ENCODE data around the gene DBF4B.

The DBF4B gene

DNA sequence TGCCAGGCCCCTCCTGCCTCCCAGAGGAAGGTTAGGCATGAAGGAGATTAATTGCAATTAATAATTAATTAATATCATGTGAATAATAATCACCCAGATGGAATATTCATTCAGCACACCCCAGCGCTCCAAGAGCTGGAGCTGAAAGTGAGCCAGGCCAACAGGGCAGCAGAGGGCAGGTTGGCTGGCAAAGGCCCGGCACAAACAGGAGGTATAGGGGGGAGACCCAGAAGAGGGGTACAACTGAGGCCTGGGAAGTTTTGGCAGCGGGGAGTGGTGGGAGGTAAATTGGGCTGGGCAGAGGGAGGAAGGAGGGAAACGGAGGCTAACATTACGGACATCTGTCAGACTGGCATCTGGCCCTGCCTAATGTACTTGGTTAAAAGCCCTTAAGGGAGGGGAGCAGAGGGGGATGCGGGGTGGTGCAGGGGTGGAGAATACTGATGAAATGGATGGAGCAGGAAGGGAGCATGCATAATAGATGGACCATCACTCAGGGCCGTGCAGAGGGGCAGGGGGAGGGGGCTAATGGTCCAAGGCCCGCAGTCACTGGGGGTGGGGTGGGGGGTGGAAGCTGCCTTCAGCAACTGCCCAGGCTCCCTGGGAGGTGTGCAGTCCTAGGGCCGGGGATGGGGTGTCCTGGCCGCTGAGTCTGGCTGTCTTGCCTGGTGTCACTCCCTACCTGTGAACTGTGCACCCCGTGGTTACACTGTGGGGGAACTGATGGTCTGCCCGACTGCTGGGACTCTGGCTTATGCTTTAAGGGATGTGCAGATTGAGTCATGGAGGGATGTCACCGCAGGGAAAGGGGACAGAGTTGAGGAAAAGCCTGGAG lies 52.2 kb downstream of the DBF4B start:
- peak; percentile 24 to 59 for DNase-seq

DNA sequence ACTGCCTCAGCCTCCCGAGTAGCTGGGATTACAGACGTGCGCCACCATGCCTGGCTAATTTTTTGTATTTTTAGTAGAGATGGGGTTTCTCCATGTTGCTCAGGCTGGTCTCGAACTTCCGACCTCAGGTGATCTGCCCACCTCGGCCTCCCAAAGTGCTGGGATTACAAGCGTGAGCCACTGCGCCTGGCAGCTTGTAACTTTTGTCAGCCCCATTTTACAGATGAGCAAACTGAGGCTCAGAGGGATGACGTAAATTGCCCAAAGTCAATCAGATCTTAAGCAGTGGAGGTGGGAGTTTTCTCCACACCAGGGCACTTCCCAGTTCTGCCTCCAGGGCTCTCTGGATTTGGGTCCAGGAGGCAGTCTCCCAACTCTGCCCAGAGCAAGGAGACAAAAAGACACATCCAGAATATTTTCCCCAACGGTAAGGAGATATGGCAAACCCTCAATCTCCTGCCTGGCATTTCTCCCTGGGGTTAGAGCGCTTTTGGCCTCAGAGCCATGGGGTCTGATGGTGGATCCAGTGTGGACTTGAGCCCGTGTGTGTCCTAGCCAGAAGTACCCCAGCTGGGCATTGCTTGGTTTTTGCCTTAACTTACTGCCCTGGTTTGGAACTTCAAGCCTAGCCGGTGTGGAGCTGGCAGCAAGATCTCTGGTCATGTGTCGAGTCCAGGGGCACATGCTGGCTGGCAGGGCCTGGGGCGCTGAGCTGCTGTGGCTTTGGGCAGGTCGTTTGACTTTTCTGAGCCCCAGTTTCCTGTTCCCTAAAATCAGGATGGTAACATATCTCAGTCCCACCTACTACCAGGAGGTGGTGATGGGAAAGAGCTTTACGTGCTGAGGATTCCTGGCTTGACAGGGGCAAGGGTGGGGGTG lies 53.7 kb downstream of the DBF4B start:
- DNase-seq: no peak

- DNase-seq: no peak
These were observed 54.7 kb downstream of the DBF4B start for GRCh38 chr17:44763170-44763569.

DNA sequence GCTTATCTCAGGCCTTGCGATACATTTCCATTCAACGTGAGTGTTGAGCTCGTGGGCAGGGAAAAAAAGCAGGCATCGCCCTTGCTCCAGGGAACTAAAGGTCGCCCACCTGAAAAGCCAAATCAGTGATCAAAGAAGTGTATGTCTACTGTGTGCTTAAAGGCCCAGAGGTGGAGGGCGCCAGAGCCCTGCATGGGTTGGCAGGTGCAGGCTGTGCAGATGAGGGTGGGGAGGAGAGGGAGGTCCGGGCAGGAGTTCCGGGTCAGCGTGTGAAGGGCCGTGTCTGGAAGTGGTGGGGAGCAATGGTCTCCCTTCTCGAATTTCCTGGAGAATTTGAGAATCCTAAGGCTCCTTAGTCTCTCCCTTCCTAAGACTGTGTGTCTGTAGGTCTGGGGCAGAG lies 57.5 kb downstream of the DBF4B start:
- no peak for DNase-seq

- DNase-seq: no peak
These were observed 58.1 kb downstream of the DBF4B start for GRCh38 chr17:44766409-44767038.

DNA sequence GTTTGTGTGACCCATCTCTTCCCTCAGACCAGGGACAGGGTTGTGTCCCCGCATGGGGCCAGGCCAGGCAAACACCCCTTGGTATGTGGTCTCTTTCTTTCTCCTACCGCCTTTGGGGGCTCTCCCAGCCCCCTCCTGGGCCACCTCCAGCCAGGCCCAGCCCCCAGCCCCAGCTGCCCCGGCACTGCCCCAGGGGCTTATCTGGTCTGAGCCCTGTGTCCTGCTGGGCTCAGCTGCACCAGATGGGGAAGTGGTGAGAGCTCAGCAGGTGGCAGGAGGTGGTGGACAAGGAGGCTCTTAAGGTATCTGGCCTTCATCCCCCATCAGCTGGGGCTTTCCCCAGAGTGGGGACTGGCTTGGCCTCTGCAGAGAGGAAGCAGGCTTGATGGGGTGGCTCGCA lies 59.0 kb downstream of the DBF4B start:
- no peak for DNase-seq

DNA sequence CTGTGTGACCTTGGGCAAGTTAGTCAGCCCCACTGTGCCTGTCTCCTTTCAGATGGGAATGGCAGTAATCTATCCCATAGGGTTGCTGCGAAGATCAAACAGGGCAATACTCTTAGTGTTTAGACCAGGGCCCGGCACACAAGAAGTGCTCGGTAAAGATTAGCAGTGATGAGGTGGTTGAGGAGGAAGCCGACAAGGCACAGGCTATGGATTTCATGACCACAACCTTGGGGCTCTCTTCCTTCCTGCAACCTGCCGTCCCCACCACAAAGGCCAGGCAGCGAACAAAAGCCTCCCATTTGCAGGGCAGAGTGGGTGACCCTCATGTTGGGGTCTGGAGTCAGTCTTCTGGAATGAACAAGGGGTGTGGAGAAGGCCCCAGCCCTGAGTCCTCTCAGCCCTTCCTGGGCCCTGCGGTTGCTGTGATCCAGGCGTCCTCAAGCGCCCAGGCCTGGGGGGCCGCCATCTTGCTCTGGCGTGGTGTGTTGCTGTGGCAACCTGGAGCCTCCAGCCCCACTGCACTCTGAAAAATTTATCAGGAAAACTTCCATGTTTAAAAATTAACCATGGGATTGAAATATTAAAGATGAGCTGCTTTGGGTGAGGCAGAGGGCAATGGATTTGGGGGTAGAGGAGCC lies 60.2 kb downstream of the DBF4B start:
- no peak for DNase-seq

DNA sequence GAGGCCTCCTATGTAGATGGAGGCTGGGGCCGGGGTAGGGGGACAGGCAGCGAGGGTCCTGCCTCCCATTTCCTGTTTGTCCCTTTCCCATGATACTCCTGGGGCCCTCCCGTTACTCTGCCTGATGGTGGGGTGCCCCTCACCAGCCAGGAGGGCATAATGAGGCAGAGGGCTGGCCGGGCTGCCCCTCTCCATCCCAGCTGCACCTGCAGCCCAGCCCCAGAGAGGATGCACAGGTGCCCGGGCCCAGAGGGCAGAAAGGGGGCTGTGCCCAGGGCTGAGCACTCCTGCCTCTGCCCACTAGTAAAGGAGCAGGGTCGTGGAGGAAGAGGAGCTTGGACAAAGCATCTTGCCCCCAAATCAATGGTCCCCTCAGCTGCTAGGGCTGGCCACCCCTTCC lies 60.8 kb downstream of the DBF4B start:
- DNase-seq: no peak

DNA sequence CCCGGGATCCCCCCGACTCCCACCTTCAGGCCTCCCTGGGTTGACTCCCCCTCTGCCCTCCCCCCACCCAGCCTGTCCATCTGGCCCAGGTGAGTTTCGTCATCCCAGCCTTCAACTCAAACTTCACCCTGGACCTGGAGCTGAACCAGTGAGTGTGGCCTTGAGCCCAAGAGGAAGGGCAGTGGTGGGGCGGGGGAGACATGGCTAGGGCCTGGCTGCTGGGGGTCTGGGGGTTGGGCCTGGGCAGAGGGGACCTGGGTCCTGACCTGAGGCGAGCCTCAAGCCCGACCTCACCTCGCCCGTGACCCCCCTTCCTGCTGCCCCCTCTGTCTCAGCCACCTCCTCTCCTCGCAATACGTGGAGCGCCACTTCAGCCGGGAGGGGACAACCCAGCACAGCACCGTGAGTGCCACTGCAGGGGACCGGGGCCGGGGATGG lies 61.2 kb downstream of the DBF4B start:
- no peak for DNase-seq

DNA sequence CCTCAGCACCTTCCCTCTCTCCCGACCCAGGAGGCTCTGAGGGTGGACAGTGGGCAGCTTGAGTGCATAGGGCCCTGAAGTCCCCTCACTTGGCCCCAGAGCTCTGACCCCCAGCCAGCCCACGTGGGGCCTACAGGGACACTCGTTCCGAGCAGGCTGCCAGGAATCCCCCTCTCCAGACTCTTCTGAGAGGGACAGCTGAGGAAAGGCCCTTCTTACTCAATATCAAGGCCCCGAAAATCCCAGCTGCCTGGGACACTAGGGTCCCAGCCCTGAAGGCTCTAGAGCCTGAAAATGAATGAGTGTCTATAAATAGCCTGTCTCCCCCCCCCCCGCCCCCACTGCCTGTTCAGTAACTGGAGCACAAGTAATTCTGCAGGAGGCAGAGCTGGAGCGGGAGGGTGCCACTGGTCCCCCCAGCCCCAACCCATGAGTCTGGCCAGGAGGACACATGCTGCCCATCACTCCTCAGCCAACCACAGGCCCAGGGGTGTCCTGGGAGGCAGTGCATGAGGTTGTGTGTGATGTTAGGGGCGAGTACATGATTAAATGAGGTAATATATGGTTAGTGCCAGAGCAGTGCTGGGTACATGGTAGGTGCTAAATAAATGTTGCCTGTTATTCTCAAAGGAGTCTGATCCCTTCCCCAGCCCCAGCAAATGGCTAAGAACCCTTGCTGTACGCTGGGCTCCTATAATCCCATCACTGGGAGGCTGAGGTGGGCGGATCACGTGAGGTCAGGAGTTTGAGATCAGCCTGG lies 61.9 kb downstream of the DBF4B start:
- no peak for DNase-seq

DNA sequence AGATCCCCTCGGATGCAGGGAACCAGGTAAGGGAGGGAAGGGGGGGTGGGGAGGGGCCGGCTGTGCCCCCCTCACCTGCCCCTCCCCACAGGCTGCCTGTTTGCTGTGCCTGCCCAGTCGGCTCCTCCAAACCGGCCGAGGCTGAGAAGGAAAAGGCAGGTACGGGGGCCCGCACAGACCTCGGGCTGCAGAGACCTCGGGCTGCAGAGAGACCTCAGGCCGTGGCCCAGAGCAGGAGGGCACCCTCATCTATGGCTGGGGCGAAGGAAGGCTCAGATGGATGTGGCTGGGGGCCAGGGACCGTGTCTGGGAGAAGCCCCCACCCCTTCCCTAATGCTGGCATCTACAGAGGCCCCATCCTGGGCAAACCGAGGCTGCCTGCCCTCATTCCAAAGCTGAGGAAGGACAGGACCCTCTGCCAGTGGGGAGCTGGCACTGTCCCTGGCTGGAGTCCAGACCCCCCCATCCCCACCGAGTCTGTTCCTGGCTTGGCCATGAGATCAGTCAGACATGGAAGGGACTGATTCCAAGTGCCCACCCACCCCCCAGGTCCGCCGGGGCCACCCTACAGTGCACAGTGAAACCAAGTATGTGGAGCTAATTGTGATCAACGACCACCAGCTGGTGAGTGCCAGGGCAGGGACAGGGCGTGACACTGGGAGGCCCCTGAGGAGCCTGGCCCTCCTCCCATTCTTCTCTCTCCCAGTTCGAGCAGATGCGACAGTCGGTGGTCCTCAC lies 64.0 kb downstream of the DBF4B start:
- peak in 1 of 2 experiments; percentile 32 for DNase-seq

- no peak for DNase-seq
These were observed 64.7 kb downstream of the DBF4B start for GRCh38 chr17:44773140-44773539.

DNA sequence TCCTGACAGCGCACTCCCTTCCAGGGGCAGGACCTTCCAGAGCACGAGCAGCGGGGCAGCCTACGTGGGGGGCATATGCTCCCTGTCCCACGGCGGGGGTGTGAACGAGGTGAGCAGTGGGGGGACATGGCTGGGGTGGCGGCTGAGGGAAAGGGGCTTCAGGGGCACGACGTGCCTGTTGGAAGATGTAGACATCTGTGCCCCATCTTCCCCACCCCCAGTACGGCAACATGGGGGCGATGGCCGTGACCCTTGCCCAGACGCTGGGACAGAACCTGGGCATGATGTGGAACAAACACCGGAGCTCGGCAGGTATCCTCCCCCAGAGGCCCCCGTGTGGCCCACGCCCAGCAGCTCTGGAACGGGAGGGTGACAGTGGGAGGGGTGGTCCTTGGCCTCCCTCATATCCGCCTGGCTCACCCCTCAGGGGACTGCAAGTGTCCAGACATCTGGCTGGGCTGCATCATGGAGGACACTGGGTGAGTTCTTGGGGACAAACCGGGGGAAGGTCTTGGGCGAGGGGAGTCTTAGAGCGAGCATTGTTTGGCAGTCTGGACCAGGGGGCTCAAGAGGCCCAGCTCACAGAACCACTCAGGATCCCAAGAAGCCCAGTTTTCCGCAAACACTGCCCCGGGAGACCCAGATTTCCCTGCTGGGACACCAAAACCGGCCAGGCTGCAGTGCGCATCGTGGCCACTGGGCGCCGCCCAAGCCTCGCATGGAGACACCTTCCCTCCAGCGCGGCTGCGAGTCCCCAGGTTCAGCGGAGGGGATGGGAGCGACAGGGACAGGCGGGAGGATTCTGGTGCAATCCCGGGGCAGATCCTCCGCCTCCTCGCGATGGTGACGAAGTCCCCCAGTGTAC lies 66.0 kb downstream of the DBF4B start:
- peak; percentile 28 to 82 for DNase-seq

DNA sequence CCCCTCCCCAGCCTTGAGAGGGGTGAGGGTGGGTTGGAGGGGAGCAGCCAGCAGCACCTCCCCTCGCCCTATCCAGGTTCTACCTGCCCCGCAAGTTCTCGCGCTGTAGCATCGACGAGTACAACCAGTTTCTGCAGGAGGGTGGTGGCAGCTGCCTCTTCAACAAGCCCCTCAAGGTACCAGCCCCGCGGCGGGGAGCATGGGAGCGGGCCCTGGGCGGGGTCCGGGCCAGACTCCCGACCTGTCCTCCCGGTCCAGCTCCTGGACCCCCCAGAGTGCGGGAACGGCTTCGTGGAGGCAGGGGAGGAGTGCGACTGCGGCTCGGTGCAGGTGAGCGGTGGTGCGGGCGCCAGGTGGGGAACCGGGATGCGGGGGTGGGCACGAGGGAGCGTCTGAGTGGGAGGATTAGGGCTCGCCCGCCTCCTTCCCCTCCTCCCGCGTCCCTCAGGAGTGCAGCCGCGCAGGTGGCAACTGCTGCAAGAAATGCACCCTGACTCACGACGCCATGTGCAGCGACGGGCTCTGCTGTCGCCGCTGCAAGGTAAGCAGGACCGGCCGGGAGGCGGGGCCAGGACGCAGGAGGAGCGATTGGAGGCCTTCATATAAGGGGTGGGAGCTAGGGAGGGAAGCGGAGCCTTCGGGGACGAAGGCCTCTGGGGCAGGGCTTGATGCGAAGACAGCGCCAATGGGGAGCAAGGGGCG lies 66.8 kb downstream of the DBF4B start:
- peak in 1 of 2 experiments; percentile 51 for DNase-seq

GRCh38 chr17:44775838-44776621 lies 67.6 kb downstream of the DBF4B start:
- DNase-seq: peak in 1 of 2 experiments; percentile 19

DNA sequence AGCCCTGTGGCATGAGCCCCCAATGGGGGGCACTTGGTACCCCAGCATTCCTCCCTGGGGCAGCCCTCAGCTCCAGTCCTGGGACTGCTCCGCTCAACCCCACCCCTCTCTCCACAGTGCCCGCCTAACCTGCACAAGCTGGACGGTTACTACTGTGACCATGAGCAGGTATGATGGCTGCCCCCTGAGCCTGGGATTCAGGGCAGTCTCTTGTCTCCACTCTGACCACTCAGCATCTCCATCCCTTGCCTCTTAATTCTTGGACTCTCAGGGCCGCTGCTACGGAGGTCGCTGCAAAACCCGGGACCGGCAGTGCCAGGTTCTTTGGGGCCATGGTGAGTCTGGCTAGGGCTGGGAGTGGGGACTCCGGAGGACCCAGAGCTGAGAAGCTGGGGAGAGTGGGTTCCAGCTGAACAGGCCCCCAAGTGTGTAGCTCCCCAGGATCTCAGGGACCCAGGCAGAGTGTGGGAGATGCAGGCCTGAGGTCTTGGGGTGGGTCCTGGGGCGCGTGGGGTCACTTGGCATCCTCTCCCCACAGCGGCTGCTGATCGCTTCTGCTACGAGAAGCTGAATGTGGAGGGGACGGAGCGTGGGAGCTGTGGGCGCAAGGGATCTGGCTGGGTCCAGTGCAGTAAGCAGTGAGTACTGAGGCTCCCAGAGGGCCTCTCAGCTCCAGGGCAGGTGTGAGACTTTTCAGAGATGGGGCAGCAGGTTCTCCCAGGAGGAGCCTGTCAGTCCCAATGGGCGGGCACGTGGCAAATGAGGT lies 68.3 kb downstream of the DBF4B start:
- DNase-seq: no peak

GRCh38 chr17:44777394-44778348 lies 69.2 kb downstream of the DBF4B start:
- no peak for DNase-seq
